Measurements from ENCODE around the gene SLC25A22. TPM values are rescaled to one million over a fixed set of nuclear protein-coding genes. Genes with fewer than 3 reads are reported as not detected.

Gene SLC25A22
- total RNA-seq: 13.9 and 18.2 TPM in 2 replicates

GRCh38 chr11:798093-798713 is at the start of gene SLC25A22:
SLC25A22 (minus strand) TSS chr11:798281; CDS start chr11:795006, 3,275 bp downstream.

GRCh38 chr11:842370-843002 is 44.4 kb upstream of the SLC25A22 start, which contains the start of the genes POLR2L and TSPAN4:
POLR2L (minus strand) TSS chr11:842529; CDS start chr11:842508, 21 bp downstream.
TSPAN4 (plus strand) TSS chr11:842852; CDS start chr11:850305, 7,453 bp downstream.

GRCh38 chr11:832529-833113 is 34.5 kb upstream of the SLC25A22 start, which contains the start of gene CD151:
CD151 (plus strand) TSS chr11:832952; CDS start chr11:836070, 3,118 bp downstream.

GRCh38 chr11:827897-828192 is 29.8 kb upstream of the SLC25A22 start, which contains the start of gene CRACR2B:
CRACR2B (plus strand) TSS chr11:827919; CDS start chr11:828608, 689 bp downstream.

GRCh38 chr11:818396-819128 is 20.5 kb upstream of the SLC25A22 start, which contains the start of gene PNPLA2:
PNPLA2 (plus strand) TSS chr11:818914; CDS start chr11:819719, 805 bp downstream.

GRCh38 chr11:809287-810039 is 11.4 kb upstream of the SLC25A22 start, which contains the start of gene RPLP2:
RPLP2 (plus strand) TSS chr11:809967; CDS start chr11:810235, 268 bp downstream.

GRCh38 chr11:789943-790342 is 8.1 kb downstream of the SLC25A22 start, which contains the start of gene CEND1:
CEND1 (minus strand) TSS chr11:790090; CDS start chr11:788576, 1,514 bp downstream.

GRCh38 chr11:777288-778255 is 20.5 kb downstream of the SLC25A22 start, which contains the start of gene GATD1:
GATD1 (minus strand) TSS chr11:777487; CDS start chr11:777462, 25 bp downstream.

GRCh38 chr11:747158-748006 is 50.7 kb downstream of the SLC25A22 start, which contains the start of gene TALDO1:
TALDO1 (plus strand) TSS chr11:747464; CDS start chr11:747482, 18 bp downstream.

Other genes starting within 250 kb of the SLC25A22 start
- gene LMNTD2, start 237.5 kb downstream of the SLC25A22 start, total RNA-seq: 0.39 and 0.73 TPM in 2 replicates
- 4.3 and 13.4 TPM in 2 replicates for gene RASSF7, start 237.3 kb downstream of the SLC25A22 start, total RNA-seq
- 26.8 and 30.7 TPM in 2 replicates for gene PHRF1, start 221.8 kb downstream of the SLC25A22 start, total RNA-seq
- 6.1 and 8.4 TPM in 2 replicates for gene IRF7, start 182.3 kb downstream of the SLC25A22 start, total RNA-seq
- not detected in 2 replicates for gene CDHR5, start 173.3 kb downstream of the SLC25A22 start, total RNA-seq
- gene SCT, start 171.1 kb downstream of the SLC25A22 start, total RNA-seq: not detected in 2 replicates
- gene DRD4, start 161.0 kb downstream of the SLC25A22 start, total RNA-seq: 0.07 and 0.23 TPM in 2 replicates
- gene DEAF1, start 103.1 kb downstream of the SLC25A22 start, total RNA-seq: 33.0 and 50.5 TPM in 2 replicates
- 7.4 and 8.3 TPM in 2 replicates for gene TMEM80, start 102.5 kb downstream of the SLC25A22 start, total RNA-seq
- 22.9 and 44.8 TPM in 2 replicates for gene EPS8L2, start 92.0 kb downstream of the SLC25A22 start, total RNA-seq
- 135 and 192 TPM in 2 replicates for gene TALDO1, start 50.8 kb downstream of the SLC25A22 start, total RNA-seq
- gene GATD1, start 20.8 kb downstream of the SLC25A22 start, total RNA-seq: 26.1 and 44.4 TPM in 2 replicates
- 0.20 and 0.56 TPM in 2 replicates for gene CEND1, start 8.2 kb downstream of the SLC25A22 start, total RNA-seq
- 7.7 and 13.0 TPM in 2 replicates for gene PIDD1, start 7.0 kb upstream of the SLC25A22 start, total RNA-seq
- gene RPLP2, start 11.7 kb upstream of the SLC25A22 start, total RNA-seq: 207 and 271 TPM in 2 replicates
- gene PNPLA2, start 20.6 kb upstream of the SLC25A22 start, total RNA-seq: 35.1 and 43.5 TPM in 2 replicates
- gene CRACR2B, start 29.6 kb upstream of the SLC25A22 start, total RNA-seq: 0.78 and 2.3 TPM in 2 replicates
- 1,084 and 1,441 TPM in 2 replicates for gene CD151, start 34.7 kb upstream of the SLC25A22 start, total RNA-seq
- gene POLR2L, start 44.2 kb upstream of the SLC25A22 start, total RNA-seq: 271 and 287 TPM in 2 replicates
- 213 and 215 TPM in 2 replicates for gene TSPAN4, start 44.6 kb upstream of the SLC25A22 start, total RNA-seq
- gene CHID1, start 112.5 kb upstream of the SLC25A22 start, total RNA-seq: 127 and 159 TPM in 2 replicates
- 40.6 and 51.8 TPM in 2 replicates for gene AP2A2, start 127.6 kb upstream of the SLC25A22 start, total RNA-seq
- not detected in 2 replicates for gene MUC6, start 238.4 kb upstream of the SLC25A22 start, total RNA-seq

Data from smooth muscle cell of the pulmonary artery (primary cell).